ENCODE results near the gene MOB3C. TPM values are rescaled to one million over a fixed set of nuclear protein-coding genes. Genes with fewer than 3 reads are reported as not detected.

Gene MOB3C
- polyA plus RNA-seq, 1 donor from 2014 or later: 0.41 TPM

DNA sequence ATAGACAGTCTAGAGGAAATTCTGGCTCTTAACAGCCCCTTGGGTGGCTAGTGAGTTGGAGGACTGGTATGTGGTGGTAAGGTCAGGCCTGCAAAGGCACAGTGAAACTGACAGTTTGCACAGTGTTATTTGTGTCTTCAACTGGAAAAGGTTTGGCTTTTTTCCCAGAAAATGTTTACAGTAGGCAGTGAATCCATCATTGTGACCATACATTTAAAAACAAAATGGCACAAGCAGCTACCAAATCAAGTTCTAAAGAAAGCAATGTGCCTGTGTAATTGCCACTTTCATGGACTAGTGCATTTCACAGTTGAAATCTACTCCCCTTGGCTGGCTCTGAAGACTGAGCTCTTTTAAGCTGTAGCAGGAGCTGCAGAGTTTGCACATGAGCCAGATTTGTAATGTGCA is 26.8 kb upstream of the MOB3C start:
- H4K20me1 ChIP-seq (ENCODE audit: insufficient read depth): no peaks in the 10 kb centered on the region
- H3K9ac ChIP-seq (ENCODE audit: low read length): no peak overlapping the region
- TF ChIP-seq SMC3 (conservative IDR thresholded peaks at IDR 0.05; ENCODE audit: poor library complexity) (no peak), EP300 (conservative IDR thresholded peaks at IDR 0.05; ENCODE audit: poor library complexity, severe bottlenecking) (no peak), POLR2AphosphoS5 (IDR thresholded peaks at IDR 0.05) (no peak), TAF1 (IDR thresholded peaks at IDR 0.05; ENCODE audit: low read depth) (no peak), MXI1 (conservative IDR thresholded peaks at IDR 0.05; ENCODE audit: poor library complexity, severe bottlenecking) (no peak), EZH2 (IDR thresholded peaks at IDR 0.05; ENCODE audit: borderline replicate concordance, insufficient read depth, low read length, poor library complexity, severe bottlenecking) (no peak)
- TF ChIP-seq, protein P1, sequence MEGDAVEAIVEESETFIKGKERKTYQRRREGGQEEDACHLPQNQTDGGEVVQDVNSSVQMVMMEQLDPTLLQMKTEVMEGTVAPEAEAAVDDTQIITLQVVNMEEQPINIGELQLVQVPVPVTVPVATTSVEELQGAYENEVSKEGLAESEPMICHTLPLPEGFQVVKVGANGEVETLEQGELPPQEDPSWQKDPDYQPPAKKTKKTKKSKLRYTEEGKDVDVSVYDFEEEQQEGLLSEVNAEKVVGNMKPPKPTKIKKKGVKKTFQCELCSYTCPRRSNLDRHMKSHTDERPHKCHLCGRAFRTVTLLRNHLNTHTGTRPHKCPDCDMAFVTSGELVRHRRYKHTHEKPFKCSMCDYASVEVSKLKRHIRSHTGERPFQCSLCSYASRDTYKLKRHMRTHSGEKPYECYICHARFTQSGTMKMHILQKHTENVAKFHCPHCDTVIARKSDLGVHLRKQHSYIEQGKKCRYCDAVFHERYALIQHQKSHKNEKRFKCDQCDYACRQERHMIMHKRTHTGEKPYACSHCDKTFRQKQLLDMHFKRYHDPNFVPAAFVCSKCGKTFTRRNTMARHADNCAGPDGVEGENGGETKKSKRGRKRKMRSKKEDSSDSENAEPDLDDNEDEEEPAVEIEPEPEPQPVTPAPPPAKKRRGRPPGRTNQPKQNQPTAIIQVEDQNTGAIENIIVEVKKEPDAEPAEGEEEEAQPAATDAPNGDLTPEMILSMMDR (IDR thresholded peaks at IDR 0.05; ENCODE audit: poor library complexity, severe bottlenecking): no peak
- no peak overlapping the region for H3K4me3 ChIP-seq (ENCODE audit: low read length)
- no peaks in the 10 kb centered on the region for H3K9me3 ChIP-seq (ENCODE audit: low read length)
- H3K27me3 ChIP-seq (ENCODE audit: insufficient read depth, low read depth, low read length): no peaks in the 10 kb centered on the region
- H3K9me2 ChIP-seq (ENCODE audit: insufficient read depth, low read length): no peaks in the 10 kb centered on the region
- H3K4me2 ChIP-seq (ENCODE audit: low read length): no peak overlapping the region
- H3K79me2 ChIP-seq (replicated peaks; ENCODE audit: insufficient read depth, low read length): no peaks in the 10 kb centered on the region
- no peak overlapping the region for H2AFZ ChIP-seq (ENCODE audit: low read depth, low read length)
- no peaks in the 10 kb centered on the region for H3F3A ChIP-seq (ENCODE audit: insufficient read depth, low read length, poor library complexity, severe bottlenecking)
- H3K36me3 ChIP-seq (ENCODE audit: insufficient read depth, low read length): peaks cover 8% of the 10 kb centered on the region
- no peak overlapping the region for H3K27ac ChIP-seq (ENCODE audit: low read length)

DNA sequence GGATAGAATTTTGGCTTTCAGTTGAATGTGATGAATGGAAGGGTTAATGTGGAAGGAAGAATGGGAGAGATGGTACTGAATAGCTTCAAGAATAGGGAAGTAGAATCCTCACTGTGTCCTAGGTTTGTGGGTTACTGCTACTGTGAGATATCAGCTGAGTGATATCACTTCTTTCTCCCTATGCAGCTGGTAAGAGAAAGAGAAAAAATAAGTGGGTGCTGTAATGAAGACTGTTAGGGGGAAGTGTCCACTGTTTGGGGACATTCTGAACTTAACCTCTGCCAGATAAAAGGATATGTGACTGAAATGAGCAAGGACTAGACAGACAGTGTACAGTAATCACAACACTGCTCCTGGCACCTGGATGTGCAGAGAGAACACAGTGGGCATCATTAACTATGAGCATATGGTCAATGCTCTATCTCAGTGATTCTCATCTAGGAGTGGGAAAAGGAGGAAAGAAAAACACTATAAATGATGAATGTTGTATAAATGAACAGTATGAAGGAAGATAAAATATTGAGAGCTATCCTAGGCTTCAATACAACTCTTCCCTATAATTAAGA is 25.6 kb upstream of the MOB3C start:
- H2AFZ ChIP-seq (ENCODE audit: low read depth, low read length): no peak overlapping the region
- no peaks in the 10 kb centered on the region for H3F3A ChIP-seq (ENCODE audit: insufficient read depth, low read length, poor library complexity, severe bottlenecking)
- no peak overlapping the region for H3K9ac ChIP-seq (ENCODE audit: low read length)
- no peak for TF ChIP-seq MXI1 (conservative IDR thresholded peaks at IDR 0.05; ENCODE audit: poor library complexity, severe bottlenecking)
- TF ChIP-seq, protein P1 (IDR thresholded peaks at IDR 0.05; ENCODE audit: poor library complexity, severe bottlenecking): no peak
- no peak for TF ChIP-seq EP300 (conservative IDR thresholded peaks at IDR 0.05; ENCODE audit: poor library complexity, severe bottlenecking)
- no peak for TF ChIP-seq EZH2 (IDR thresholded peaks at IDR 0.05; ENCODE audit: borderline replicate concordance, insufficient read depth, low read length, poor library complexity, severe bottlenecking)
- TF ChIP-seq, protein P2, sequence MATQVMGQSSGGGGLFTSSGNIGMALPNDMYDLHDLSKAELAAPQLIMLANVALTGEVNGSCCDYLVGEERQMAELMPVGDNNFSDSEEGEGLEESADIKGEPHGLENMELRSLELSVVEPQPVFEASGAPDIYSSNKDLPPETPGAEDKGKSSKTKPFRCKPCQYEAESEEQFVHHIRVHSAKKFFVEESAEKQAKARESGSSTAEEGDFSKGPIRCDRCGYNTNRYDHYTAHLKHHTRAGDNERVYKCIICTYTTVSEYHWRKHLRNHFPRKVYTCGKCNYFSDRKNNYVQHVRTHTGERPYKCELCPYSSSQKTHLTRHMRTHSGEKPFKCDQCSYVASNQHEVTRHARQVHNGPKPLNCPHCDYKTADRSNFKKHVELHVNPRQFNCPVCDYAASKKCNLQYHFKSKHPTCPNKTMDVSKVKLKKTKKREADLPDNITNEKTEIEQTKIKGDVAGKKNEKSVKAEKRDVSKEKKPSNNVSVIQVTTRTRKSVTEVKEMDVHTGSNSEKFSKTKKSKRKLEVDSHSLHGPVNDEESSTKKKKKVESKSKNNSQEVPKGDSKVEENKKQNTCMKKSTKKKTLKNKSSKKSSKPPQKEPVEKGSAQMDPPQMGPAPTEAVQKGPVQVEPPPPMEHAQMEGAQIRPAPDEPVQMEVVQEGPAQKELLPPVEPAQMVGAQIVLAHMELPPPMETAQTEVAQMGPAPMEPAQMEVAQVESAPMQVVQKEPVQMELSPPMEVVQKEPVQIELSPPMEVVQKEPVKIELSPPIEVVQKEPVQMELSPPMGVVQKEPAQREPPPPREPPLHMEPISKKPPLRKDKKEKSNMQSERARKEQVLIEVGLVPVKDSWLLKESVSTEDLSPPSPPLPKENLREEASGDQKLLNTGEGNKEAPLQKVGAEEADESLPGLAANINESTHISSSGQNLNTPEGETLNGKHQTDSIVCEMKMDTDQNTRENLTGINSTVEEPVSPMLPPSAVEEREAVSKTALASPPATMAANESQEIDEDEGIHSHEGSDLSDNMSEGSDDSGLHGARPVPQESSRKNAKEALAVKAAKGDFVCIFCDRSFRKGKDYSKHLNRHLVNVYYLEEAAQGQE (IDR thresholded peaks at IDR 0.05; ENCODE audit: borderline replicate concordance): no peak
- TF ChIP-seq POLR2AphosphoS5 (IDR thresholded peaks at IDR 0.05): no peak
- no peak for TF ChIP-seq SMC3 (conservative IDR thresholded peaks at IDR 0.05; ENCODE audit: poor library complexity)
- TF ChIP-seq TAF1 (IDR thresholded peaks at IDR 0.05; ENCODE audit: low read depth): no peak
- TF ChIP-seq RAD21 (conservative IDR thresholded peaks at IDR 0.05): no peak
- no peak overlapping the region for H3K27ac ChIP-seq (ENCODE audit: low read length)
- H3K79me2 ChIP-seq (replicated peaks; ENCODE audit: insufficient read depth, low read length): no peaks in the 10 kb centered on the region
- H3K9me2 ChIP-seq (ENCODE audit: insufficient read depth, low read length): no peaks in the 10 kb centered on the region
- H4K20me1 ChIP-seq (ENCODE audit: insufficient read depth): no peaks in the 10 kb centered on the region
- H3K4me2 ChIP-seq (ENCODE audit: low read length): no peak overlapping the region
- H3K36me3 ChIP-seq (ENCODE audit: insufficient read depth, low read length): peaks cover 8% of the 10 kb centered on the region
- no peak overlapping the region for H3K4me3 ChIP-seq (ENCODE audit: low read length)
- H3K9me3 ChIP-seq (ENCODE audit: low read length): no peaks in the 10 kb centered on the region
- no peaks in the 10 kb centered on the region for H3K27me3 ChIP-seq (ENCODE audit: insufficient read depth, low read depth, low read length)

All from neural cell (in vitro differentiated cells).